H1 (cell line): ENCODE measurements around the gene TMEM163. TPM values are rescaled to one million over a fixed set of nuclear protein-coding genes. Genes with fewer than 3 reads are reported as not detected.

Source experiments
- JUN ChIP-seq: IDR thresholded peaks from 2 replicates; pipeline ENCODE4 v1.6.1; 2011; ENCODE audit warnings: low read depth, mild to moderate bottlenecking, improper control_type of control experiment, low read length
- POLR2A ChIP-seq, 2 experiments: IDR thresholded peaks; 1 replicate in 1 of 2; 2 replicates in 1 of 2; pipeline ENCODE4 v1.6.1; 2011; ENCODE audit warnings: low read depth in 2 of 2, low read length in 2 of 2, mild to moderate bottlenecking in 2 of 2; ENCODE audit errors: control extremely low read depth in 1 of 2
- RFX5 ChIP-seq: IDR thresholded peaks from 2 replicates; pipeline ENCODE4 v1.6.1; 2011; ENCODE audit warnings: low read depth, low read length, improper control_type of control experiment, borderline replicate concordance
- USF2 ChIP-seq: IDR thresholded peaks from 2 replicates; pipeline ENCODE4 v1.6.1; 2011; ENCODE audit warnings: low read length, improper control_type of control experiment
- polyA plus RNA-seq, 7 experiments: library from polyadenylated mRNA; depleted of rRNA in 3 of 7; stranded (reverse) in 5 of 7; unstranded in 2 of 7; fragments of >200 nt in 5 of 7; fragments of 200-250 nt in 2 of 7; gene quantifications; 1 replicate in 5 of 7; 2 replicates in 1 of 7; 4 replicates in 1 of 7; pipeline versions ENCODE4 v1.2.1 to v1.2.3, GENCODE V29; 2011 to 2013; ENCODE audit warnings: missing spikeins in 2 of 7, mixed read lengths in 2 of 7
- total RNA-seq: library from RNA; stranded (reverse); fragmentation: NEBNext Ultra II Directional; extraction: Animal tissue kit (Norgen Biotek cat#: 25700); gene quantifications from 2 replicates; pipeline ENCODE4 v1.2.1, GENCODE V29; 2021

Gene TMEM163
- total and polyA plus RNA-seq, 2 of the 8 experiments (the other 6 are each of a cell fraction or from before 2014, with no cell fraction given): 2.8 to 3.2 TPM

DNA sequence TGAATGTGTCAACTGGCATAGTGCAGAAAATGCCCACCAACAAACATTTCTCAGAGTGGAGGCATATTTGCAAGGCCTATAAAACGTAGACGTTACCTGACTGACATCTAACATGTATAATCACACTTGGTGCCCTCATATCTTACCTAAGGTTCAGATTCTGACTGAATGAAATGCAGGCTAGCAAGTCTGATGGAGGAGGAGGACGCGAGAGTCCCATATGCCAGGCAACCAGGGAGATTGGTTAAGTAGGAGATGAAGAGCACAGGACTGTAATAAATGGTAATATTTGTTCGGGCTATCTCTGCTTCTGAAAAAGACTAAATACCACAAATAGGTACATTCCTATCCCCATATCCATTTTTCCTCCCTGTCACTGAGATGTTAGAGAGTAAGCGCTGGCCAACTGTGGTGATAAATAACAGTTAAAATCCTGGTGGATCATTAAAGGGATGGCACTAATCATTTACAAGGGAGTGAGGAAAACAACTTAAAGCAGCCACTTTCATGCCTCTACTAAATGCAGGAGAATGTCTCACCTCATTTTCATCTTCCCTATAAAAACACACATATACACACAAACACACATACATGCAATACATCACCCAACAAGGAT is 217.2 kb downstream of the TMEM163 start (continued):
- TF ChIP-seq USF2 (no peak), RFX5 (no peak), POLR2A (IDR thresholded peaks at IDR 0.05; ENCODE audit: control extremely low read depth in 1 of 2, low read depth in 2 of 2, low read length in 2 of 2) (no peak), JUN (no peak)
